Measurements from ENCODE around the gene ABCA3. TPM values are rescaled to one million over a fixed set of nuclear protein-coding genes. Genes with fewer than 3 reads are reported as not detected.

The ABCA3 gene
- total RNA-seq, 4 donors from 2014 or later: 7.5 to 27.5 (median 12.3) TPM

- 83% methylated on average over 4 of the region's 35 CpGs; no CpG with 5 or more reads in 1 of the 2 donors for WGBS, 2 donors (ENCODE audit: low coverage in 1 of 2)
Observed at GRCh38 chr16:2287916-2288547, 52.5 kb downstream of the ABCA3 start.

GRCh38 chr16:2286550-2286949, 54.0 kb downstream of the ABCA3 start:
- WGBS, 2 donors (ENCODE audit: low coverage in 1 of 2): 100% methylated on average over 1 of the region's 17 CpGs; no CpG with 5 or more reads in 1 of the 2 donors
- ATAC-seq: no peak

More at GRCh38 chr16:2287916-2288547, 52.5 kb downstream of the ABCA3 start:
- ATAC-seq: no peak
- no peak for TF ChIP-seq CTCF (IDR thresholded peaks at IDR 0.05)
- no peak for TF ChIP-seq POLR2AphosphoS5 (IDR thresholded peaks at IDR 0.05)
- no peak for TF ChIP-seq EP300 (IDR thresholded peaks at IDR 0.05)
- TF ChIP-seq POLR2A (IDR thresholded peaks at IDR 0.05): no peak
- Histone ChIP-seq H3K9me3 (no peaks in the 10 kb centered on the region), H3K27ac (no peak overlapping the region), H3K27me3 (no peaks in the 10 kb centered on the region), H3K36me3 (peaks cover 0 to 100% of the 10 kb centered on the region in 2 donors), H3K4me1 (no peaks in the 10 kb centered on the region), H3K4me3 (no peak overlapping the region)

GRCh38 chr16:2285731-2286191, 54.8 kb downstream of the ABCA3 start:
- no peak overlapping the region for H3K4me3 ChIP-seq
- no peak for TF ChIP-seq POLR2AphosphoS5 (IDR thresholded peaks at IDR 0.05)
- TF ChIP-seq CTCF (IDR thresholded peaks at IDR 0.05): no peak
- no peak for TF ChIP-seq POLR2A (IDR thresholded peaks at IDR 0.05)
- TF ChIP-seq EP300 (IDR thresholded peaks at IDR 0.05): no peak
- peaks cover 0 to 89% of the 10 kb centered on the region in 2 donors for H3K36me3 ChIP-seq
- WGBS, 2 donors (ENCODE audit: low coverage in 1 of 2): no CpG with 5 or more reads among the region's 13 CpGs
- H3K4me1 ChIP-seq: no peaks in the 10 kb centered on the region
- H3K27ac ChIP-seq: no peak overlapping the region
- no peaks in the 10 kb centered on the region for H3K9me3 ChIP-seq
- no peaks in the 10 kb centered on the region for H3K27me3 ChIP-seq
- no peak for ATAC-seq

More at GRCh38 chr16:2286550-2286949, 54.0 kb downstream of the ABCA3 start:
- TF ChIP-seq POLR2AphosphoS5 (IDR thresholded peaks at IDR 0.05): no peak
- TF ChIP-seq EP300 (IDR thresholded peaks at IDR 0.05): no peak
- no peak for TF ChIP-seq POLR2A (IDR thresholded peaks at IDR 0.05)
- no peak for TF ChIP-seq CTCF (IDR thresholded peaks at IDR 0.05)
- Histone ChIP-seq H3K36me3 (peaks cover 0 to 89% of the 10 kb centered on the region in 2 donors), H3K4me1 (no peaks in the 10 kb centered on the region), H3K27me3 (no peaks in the 10 kb centered on the region), H3K4me3 (no peak overlapping the region), H3K27ac (no peak overlapping the region), H3K9me3 (no peaks in the 10 kb centered on the region)

- 60% methylated on average over 1 to 4 of the region's 35 CpGs for WGBS, 2 donors (ENCODE audit: low coverage in 1 of 2)
- Histone ChIP-seq H3K4me1 (no peaks in the 10 kb centered on the region), H3K27ac (no peak overlapping the region), H3K27me3 (no peaks in the 10 kb centered on the region), H3K9me3 (no peaks in the 10 kb centered on the region), H3K36me3 (peaks cover 0 to 89% of the 10 kb centered on the region in 2 donors), H3K4me3 (no peak overlapping the region)
- TF ChIP-seq POLR2A (IDR thresholded peaks at IDR 0.05) (no peak), CTCF (IDR thresholded peaks at IDR 0.05) (no peak), EP300 (IDR thresholded peaks at IDR 0.05) (no peak), POLR2AphosphoS5 (IDR thresholded peaks at IDR 0.05) (no peak)
- ATAC-seq: no peak
Observed at GRCh38 chr16:2284797-2285576, 55.5 kb downstream of the ABCA3 start.

Measured in gastroesophageal sphincter (tissue), 4 donors.